ENCODE data around the gene CTAGE9.
"Not testable (repeated sequence)": the region's sequence is repeated elsewhere in the genome, so short reads cannot be mapped to it uniquely, and the experiment has no call there.

Gene CTAGE9

DNA sequence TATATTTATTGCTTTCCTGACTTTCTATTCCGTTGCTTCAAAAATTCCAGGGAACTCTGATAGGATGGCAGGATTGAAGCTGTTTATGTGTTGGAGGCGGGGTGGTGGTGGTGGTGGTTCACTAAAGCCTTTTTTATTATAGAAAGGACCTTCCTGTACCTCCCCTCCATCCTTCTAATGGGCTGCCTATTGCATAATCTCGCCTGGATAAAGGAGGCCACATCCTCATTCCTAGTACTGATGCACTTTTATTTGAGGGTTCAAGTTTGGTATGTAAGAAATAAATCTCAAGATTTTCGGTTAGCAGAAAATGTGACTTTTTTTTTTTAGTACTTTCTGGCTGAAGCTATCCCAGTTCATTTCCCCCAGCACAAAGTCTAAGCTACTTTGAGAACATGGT is 18.7 kb upstream of the CTAGE9 start:
- no peak for DNase-seq (ENCODE audit: low read depth)

DNA sequence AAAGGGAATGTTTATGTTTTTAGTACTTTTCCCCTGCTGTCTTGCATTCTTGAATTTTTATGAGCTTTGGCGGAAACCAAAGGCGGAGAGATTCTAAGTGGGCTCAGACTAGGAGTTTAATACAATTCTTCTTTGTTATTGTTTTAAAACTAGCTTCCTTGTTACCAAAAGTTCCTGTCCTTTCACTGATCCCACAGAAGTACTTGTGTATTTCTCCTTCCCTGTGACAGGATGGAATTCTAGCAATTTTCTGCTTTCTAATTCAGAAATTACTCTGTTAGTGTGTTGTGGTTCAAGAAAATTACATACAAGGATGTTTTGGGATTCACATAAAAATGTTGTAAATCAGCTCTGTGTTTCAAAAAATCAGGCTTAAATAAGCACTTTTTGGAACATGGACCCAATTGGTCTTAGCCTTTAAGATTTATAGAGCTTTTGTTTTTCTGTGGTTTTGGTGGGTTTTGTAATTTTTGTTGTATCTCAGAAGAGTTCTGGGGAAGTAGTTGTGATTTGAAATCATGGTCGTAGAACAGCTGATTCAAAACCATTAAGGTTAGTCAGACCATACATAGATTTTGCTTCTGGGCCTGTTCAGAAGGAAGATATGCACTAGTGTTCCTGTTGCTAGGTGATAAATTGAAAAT is 17.6 kb upstream of the CTAGE9 start:
- no peak for DNase-seq (ENCODE audit: low read depth)

DNA sequence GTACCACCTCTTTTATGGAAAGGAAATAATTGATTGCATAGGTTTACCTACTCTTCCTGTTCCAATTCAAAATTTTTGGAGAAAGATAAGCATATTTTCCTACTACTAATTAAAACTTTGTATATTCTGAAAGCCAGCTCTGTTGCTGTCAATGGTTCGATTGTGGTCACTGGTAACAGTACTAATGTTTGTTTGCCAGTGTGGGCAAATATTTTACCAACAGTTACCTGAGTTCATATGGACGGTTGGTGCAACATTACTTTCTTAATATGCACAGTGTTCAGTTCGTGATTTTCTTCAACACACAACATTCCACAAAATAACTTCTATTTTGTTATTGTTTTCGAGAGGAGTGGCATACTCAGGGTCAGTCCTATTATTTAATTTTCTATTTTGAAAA is 17.1 kb upstream of the CTAGE9 start:
- no peak for DNase-seq (ENCODE audit: low read depth)

DNA sequence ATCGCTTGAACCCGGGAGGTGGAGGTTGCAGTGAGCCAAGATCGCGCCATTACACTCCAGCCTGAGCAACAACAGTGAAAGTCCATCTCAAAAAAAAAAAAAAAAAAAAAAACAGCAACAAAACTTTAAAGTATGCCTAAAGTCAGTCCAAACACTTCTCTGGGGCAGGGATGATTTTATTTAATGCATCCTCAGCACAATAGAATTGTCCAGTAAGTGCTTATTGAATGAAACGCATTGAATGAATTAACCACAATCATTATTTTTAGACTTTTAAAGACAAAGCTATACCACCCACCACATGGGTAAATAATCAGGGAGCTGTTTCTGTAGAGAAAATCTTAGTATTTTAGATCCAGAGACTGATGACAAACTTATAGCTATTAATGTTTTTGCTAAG is 16.6 kb upstream of the CTAGE9 start:
- no peak for DNase-seq (ENCODE audit: low read depth)

DNA sequence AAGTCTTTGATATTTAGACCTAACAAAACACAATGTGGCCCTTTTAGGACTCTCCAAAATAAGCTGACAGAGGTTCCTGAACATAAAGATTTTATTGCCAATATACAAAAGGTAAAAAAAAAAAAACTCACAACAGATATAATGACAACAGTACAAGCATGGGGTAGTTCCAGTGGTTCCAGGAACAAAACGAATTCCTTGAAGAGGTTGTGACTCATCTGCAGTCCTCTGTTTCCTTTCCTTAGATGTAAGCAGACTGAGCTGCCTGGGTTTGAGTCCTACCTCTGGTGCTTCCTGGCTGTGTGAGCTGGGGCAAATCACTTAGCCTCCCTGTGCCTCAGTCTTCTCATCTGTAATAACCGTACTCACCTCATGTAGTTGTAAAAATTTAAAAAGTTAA is 13.3 kb upstream of the CTAGE9 start:
- no peak for DNase-seq (ENCODE audit: low read depth)

DNA sequence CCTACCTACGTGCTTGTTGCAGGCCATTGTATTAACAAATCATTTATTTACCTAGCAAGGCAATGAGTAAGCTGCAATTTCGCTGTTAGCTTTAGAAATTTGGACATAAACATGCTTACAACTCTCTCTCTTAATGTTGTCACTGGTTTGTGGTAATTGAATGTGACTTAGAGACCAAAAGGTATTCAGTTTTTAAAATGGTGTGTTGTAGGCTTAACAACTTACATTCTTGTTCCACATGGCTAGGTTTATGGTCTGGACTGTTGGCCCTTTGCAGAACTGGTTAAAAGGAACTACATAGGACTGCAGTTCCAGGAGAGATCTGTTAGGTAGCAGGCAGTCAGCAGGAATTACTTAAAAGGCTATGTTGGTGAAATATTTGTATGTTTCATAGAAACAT is 10.3 kb upstream of the CTAGE9 start:
- no peak for DNase-seq (ENCODE audit: low read depth)

DNA sequence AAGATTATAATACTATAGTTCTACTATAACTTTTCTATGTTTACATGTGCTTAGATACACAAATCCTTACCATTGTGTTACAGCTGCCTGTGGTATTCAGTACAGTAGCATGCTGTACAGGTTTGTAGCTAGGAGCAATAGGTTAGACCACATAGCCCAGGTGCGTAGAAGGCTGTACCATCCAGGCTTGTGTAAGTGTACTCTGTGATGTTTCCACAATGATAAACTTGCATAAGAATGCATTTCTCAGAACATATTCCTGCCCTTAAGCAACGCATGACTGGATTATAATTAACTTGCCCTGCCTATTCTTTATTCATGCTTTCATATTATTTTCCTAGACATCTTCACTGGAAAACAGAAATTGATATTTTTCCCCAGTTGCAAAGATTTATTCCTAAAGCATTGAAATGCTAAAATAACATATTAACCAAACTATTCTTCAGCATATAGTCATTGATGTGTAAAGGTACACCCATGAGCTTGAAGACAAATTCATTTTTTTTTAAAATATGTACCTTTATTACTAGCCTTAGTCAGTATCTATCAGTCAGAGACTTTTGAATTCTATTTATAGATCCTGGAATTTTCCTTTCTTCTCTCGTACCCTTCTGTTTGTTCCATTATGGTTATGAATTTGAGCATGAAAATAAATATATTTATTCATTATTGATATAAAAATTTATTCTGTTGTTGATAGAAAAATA is 7.2 kb upstream of the CTAGE9 start:
- no peak for DNase-seq (ENCODE audit: low read depth)

DNA sequence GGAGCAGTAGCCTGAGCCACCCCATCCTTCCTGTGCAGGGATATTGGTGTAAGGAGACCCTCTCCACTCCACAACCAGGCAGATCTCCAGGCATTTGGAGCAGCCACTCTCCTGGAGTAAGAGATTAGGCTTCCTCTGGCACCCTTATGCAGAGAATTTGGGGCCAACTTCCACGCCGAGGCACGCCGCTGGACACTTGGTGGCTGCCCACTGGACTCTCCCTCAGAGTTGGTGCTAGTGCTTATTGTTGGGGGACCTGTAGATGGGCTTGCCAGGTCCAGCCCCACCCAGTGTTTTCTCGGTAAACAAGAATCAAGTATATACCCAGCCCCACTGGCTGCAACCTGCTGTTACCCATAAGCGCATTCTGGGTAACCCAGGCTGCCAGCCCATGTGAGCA is 4.8 kb upstream of the CTAGE9 start:
- not testable (repeated sequence) for DNase-seq (ENCODE audit: low read depth)

DNA sequence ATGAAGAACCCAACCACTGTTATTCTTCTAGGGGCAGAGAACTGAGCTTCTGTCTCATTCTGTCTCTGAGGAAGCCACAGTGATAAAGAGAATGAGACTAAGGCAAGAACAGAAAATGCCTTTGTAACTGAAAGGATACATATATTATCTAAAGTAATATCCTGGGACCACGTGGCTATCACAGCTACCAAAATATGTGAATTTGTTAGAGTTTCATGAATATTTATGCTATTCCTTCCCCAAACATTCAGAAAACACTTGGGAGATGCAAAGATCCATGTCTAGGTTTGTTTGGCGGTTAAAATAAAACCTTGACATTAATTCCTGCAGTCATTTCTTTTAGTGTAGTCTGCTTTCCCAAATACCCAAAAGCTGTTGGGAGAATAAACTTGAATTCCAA is 6.9 kb downstream of the CTAGE9 start:
- DNase-seq (ENCODE audit: low read depth), result not testable (repeated sequence)

DNA sequence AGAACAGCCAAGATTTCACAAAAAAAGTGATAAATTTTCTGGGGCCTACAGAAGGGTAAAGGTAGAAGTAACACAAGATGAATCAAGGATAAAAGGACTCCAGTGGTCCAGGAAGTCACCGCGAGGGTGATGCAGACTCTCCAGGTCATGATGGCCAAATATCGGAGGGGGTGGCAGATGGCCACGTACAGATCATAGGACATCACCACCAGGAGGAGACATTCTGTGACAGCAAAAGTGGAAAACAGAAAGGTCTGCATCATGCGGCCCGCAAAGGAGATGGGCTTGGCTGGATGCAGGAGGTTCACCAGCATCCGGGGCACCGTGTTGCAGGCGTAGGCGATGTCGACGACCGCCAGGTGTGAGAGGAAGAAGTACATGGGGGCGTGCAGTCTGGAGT is 10.0 kb downstream of the CTAGE9 start:
- not testable (repeated sequence) for DNase-seq (ENCODE audit: low read depth)

DNA sequence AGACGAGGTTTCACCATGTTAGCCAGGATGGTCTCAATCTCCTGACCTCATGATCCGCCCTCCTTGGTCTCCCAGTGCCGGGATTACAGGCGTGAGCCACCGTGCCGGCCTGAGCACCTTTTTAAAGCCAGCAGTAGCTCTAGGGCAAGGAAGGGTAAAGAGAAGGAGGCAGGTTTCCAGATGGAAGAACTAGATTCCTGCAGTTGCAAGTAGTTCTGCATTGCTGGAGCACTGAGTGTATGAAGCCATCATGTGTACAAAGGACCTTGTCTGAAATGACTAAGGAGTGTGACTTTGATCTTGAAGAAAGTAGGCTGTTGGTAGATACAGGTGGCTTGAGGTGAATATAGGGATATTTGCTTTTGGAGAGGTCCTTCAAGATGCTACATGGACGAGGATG is 13.9 kb downstream of the CTAGE9 start:
- DNase-seq (ENCODE audit: low read depth), result no peak

DNA sequence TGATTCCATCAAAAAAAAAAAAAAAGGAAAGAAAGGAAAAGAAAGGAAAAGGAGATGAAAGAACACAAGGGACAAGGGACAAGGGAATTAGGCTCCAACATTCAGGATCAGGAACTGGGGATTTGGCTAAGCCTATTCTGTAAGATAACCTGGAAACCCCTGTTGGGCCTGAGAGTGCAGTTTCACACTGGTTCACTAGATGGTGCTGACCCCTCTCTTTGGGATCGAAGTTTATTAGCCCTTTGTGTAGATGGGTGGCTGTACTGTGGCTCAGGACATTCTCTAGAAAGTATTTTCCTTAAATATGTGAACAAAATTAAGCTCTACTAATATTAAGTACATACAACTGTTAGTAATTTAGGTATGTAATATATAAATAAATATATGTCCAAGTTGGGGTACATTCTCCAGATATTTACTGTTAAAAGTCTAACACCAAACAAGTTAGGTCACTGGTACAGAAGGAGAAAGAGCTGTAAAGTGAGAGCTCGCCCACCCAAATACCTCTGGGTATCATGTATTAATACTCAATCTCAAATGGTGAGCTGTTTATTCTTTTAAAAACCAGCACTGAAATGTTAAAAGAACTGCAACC is 15.9 kb downstream of the CTAGE9 start:
- no peak for DNase-seq (ENCODE audit: low read depth)

DNA sequence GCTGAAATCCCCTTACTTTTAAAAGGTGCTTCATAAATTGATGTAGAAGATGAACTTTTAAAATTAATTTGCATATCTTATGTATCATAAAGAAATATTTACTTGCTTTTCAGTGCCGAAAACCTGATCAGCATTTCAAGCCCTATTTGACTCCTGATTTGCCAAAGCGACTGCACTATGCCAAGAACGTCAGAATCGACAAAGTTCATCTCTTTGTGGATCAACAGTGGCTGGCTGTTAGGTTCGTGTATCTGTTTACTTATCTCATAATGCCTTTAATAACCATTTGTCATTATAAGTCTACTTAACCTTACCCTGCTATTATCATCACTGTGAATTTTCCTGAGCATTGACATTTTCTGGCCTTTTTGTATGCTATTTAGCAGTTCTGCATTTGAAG is 17.4 kb downstream of the CTAGE9 start:
- no peak for DNase-seq (ENCODE audit: low read depth)

DNA sequence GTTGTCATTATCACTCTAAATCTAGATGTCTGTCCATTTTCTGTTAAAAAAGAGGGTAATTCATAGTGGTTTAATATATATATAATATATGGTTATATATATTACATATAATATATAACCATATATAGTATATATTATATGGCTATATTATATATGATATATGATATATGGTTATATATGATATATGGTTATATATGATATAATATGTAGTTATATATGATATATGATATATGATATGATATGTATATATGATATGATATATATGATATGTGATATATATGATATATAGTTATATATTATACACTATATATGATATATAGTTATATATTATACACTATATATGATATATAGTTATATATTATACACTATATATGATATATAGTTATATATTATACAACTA is 18.2 kb downstream of the CTAGE9 start:
- no peak for DNase-seq (ENCODE audit: low read depth)

DNA sequence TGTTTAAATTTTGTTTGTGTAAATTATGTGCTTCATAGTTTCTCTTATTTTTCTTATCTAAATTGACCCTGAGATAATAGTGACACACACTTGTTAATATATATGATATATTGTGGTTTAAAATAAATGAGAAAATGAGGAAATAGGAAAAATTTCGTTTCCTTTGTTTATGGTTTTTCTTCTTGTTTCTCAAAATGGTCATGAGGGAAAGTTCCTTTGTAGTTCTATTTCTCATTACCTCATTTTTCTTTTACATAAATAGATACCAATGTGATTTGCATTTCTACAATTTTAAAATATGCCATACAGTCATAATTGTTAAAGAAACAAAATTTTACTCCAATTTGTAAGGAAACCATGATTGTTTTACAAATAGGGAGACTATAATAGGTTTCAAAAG is 18.8 kb downstream of the CTAGE9 start:
- DNase-seq (ENCODE audit: low read depth), result no peak

DNA sequence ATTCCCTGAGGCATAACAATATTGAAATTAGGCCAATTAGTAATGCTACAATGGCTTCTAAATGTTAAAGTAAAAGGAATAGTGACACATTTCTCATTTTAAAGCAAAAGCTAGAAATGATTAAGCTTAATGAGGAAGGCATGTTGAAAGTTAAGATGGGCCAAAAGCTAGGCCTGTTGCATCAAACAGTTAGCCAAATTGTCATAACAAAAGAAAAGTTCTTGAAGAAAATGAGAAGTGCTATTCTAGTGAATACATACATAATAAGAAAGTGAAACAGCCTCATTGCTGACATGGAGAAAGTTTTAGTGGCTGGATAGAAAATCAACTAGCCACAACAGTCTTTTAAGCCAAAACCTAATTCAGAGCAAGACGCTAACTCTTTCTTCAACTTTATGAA is 22.5 kb downstream of the CTAGE9 start:
- DNase-seq (ENCODE audit: low read depth), result no peak

DNA sequence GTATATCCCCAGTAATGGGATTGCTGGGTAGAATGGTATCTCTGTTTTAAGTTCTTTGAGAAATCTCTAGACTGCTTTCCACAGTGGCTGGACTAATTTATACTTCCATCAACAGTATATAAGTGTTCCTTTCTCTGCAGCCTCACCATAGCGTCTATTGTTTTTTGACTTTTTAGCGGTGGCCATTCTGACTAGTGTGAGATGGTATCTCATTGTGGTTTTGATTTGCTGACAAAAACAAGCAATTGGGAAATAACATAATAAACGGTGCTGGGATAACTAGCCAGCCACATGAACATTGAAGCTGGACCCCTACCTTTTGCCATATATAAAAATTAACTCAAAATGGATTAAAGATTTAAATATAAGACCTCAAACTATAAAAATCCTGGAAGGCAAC is 23.8 kb downstream of the CTAGE9 start:
- DNase-seq (ENCODE audit: low read depth), result no peak

DNA sequence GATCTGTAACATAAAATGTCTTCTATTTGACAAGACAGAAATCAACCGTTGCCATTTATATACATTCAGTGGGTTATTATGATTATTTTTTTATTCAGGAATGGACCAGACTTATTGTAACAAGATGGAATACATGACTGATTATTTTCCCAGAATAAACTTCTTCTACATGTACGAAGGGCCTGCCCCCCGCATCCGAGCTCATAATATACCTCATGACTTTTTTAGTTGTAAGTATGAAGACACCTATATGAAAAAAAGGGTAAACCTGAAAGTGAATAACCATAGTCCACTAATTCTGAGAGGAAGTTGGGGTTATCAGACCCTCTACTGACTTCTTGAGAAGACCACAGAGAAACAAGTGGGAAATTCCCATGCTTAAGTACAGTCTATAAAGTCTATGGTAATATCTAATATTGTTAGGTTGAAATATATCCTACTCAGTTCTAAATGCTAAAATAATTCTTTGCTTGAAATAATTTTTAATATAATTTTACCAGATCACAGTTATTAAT is 25.5 kb downstream of the CTAGE9 start:
- DNase-seq (ENCODE audit: low read depth), result no peak

DNA sequence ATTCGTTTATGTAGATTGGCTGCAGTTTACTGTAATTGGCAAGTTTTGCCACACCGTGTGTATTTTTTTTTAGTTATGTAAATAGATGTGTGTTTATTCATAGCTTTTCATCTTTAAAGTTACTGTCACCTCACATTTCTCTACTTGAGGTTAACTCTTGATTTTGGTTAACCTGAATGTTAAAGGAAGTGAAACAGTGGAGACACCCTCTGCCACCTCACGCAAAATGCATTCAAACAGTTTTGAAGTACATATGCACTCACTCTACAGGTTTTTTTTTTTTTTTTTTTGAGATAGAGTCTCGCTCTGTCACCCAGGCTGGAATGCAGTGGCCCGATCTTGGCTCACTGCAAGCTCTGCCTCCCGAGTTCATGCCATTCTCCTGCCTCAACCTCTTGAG is 27.3 kb downstream of the CTAGE9 start:
- DNase-seq (ENCODE audit: low read depth), result no peak

DNA sequence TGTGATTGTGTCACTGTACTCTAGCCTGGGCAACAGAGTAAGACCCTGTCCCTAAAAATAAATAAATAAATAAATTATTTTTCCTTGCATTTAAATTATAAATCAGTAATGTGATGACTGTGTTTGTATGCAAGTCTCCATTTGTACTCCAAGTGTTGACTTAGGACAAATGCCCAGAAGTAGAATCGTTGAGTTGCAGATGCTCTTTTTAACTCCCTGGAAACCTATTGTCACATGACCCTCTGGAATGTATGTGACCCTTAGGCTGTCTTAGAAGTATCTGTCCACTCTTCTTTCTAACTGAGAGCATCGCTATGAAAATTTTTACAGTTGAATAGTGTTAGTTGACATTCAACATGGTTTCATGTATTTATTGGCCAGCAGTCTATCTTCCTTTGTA is 28.4 kb downstream of the CTAGE9 start:
- no peak for DNase-seq (ENCODE audit: low read depth)

DNA sequence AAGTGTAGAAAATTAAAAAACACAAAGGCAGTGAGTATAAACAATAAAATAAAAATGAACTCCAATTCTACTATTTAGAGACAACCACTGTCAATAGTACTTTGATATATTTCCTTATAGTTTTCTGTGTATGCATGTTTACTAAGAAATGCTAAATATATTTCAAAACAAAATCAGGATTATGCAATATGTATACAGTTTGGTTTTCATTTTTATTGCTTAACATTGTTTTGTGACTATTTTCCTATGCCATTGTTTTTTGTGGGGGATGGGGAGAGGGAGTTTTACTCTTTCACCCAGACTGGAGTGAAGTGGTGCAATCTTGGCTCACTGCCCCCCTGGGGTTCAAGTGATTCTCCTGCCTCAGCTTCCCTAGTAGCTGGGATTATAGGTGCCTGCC is 29.2 kb downstream of the CTAGE9 start:
- DNase-seq (ENCODE audit: low read depth), result no peak

DNA sequence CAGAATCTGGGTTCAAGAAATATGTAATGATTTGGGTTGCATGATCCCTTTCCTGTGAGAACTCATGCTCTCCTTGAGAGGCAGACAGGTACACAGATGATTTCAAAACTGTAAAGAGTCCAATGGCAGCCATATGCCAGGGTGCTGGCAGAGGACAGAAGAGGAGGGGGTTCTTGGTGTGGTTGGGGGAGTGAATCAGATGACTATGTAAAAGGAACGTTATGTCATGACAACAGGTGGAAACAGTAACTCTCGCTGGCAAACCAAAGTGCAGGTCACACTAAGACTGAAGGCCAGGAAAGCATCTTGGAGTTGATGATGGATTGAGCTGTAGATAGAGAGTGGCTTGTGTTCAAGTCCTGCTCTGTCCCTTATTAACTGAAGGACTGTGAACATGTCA is 29.9 kb downstream of the CTAGE9 start:
- no peak for DNase-seq (ENCODE audit: low read depth)

DNA sequence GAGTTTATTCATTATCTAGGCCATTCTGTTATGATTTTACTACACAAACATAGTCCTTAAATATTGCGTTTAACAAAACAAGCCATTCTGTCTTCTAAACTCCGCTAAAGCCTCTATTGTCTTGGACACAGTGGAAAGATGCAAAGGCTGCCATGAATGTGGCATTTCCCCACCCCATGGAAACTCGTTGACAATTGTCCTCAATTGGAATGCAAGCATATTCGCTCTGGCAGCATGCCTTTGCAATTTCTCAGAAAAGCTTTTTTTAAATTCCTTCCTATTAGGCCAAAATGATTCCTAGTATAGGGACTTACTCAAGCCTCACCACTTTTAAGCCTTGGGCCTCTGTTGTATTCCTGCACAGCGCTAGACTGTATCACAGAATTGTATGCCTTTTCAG is 32.4 kb downstream of the CTAGE9 start:
- DNase-seq (ENCODE audit: low read depth), result no peak

DNA sequence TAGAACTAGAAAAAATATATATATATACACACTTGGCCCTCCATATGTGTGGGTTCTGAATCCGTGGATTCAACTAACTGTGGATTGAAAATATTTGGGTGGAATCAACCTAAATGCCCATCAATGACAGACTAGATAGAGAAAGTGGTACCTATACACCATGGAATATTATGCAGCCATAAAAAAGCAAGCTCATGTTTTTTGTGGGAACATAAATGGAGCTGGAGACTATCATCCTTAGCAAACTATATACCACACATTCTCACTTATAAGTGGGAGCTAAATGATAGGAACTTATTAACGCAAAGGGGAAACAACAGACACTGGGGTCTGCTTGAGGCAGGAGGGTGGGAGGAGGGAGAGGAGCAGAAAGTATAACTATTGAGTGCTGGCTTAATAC is 37.6 kb downstream of the CTAGE9 start:
- no peak for DNase-seq (ENCODE audit: low read depth)
